SIG-M5 treated with dmso at 0.1 percent for 504 hours (cell line): ENCODE results near the gene ERBB4.

Source experiments
- DNase-seq: peaks from one replicate; lab custom pipeline; 2025; ENCODE audit not compliant: unreplicated experiment; lab: John Stamatoyannopoulos, UW

ERBB4 gene

GRCh38 chr2:212364112-212364985 is 174.3 kb downstream of the ERBB4 start:
- no peak for DNase-seq

- DNase-seq: no peak
Measured at GRCh38 chr2:212361174-212361756, 177.3 kb downstream of the ERBB4 start.

DNA sequence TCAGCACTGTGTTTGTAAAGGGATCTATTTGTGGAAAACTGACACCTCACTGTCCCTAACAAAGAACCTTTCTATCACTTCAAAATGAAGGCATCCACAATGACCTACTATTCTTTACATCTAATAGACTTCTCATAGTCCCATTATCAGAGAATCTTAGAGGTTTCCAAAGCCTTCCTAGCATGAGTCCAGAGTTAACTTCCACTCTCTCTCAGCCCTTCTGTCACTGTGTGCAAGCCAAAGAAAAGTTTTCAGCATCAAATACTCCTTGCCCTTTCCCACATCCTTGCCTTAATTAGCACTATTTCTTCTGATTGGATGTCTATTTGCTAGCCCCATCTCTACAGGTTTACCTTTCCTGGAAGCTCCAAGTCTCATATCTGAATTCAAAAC is 178.5 kb downstream of the ERBB4 start:
- no peak for DNase-seq

DNA sequence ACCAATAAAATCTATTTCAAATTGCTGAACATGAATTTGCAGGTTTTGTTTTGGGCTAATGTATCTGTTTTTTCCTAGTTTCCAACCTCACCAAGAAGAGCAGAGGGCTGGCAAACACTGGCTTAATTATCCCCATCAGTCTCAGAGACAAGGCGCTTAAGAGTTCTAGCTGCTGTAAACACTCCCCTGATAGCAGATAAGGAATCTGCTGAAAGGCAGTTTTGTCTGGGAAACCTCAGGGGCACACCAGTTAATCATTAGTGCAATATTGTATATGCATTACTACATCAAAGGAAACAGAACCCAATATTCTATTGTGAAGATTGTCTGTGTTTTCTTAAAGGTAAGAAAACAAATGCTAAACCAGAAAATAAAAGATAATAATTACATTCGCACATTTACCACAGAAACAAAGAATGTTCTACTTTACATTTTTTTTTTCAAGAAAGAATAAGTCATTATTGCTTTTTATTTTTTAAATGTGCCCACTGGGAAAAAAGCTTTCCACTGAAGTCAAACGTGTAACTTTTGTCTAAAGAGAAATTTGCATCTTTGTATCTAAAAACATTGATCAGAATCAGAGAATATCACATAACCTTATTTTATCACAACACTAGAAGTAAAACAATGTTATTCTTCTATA is 179.1 kb downstream of the ERBB4 start:
- no peak for DNase-seq

DNA sequence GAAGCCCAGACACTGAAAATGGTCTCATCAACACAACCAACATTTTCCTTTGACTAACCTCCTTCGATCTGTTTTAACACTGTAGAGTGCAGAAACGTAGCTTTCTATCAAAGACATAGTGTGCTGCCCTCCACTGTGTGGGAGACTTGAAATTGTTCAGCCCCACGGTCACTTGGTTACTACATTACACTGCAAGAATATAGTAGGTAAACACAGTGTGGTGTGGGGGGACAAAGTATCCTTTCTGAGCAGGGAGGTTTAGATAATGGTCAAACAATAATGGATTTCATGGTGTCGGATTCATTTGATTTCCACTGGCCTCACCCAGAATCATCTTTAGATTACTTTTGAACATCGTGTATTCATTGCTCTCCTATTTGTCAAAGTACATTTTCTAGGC is 181.0 kb downstream of the ERBB4 start:
- DNase-seq: no peak

GRCh38 chr2:212354382-212354781 is 184.2 kb downstream of the ERBB4 start:
- DNase-seq: no peak

DNA sequence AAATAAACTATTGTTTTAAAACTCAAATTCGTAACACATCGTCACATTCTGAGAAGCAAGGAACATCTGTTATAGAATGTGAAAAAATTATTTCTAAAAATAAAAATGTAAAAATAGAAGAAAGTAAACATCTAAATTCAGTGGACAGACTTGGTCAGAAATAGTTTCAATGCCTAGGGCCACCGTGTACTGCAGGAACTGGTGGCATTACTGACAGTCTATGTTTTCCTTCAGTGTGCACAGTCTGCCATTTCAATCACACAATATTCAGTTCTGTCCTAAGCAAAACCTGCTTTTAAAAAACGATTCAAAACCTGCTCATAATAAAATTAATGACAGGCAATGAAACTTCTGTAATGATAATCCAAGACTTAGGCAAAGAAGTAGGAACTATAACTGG is 190.1 kb downstream of the ERBB4 start:
- no peak for DNase-seq

- DNase-seq: no peak
Measured at GRCh38 chr2:212346865-212347264, 191.7 kb downstream of the ERBB4 start.

- no peak for DNase-seq
Measured at GRCh38 chr2:212345966-212346365, 192.6 kb downstream of the ERBB4 start.

- DNase-seq: no peak
Measured at GRCh38 chr2:212344131-212344530, 194.5 kb downstream of the ERBB4 start.

- DNase-seq: no peak
Measured at GRCh38 chr2:212343167-212343566, 195.4 kb downstream of the ERBB4 start.

DNA sequence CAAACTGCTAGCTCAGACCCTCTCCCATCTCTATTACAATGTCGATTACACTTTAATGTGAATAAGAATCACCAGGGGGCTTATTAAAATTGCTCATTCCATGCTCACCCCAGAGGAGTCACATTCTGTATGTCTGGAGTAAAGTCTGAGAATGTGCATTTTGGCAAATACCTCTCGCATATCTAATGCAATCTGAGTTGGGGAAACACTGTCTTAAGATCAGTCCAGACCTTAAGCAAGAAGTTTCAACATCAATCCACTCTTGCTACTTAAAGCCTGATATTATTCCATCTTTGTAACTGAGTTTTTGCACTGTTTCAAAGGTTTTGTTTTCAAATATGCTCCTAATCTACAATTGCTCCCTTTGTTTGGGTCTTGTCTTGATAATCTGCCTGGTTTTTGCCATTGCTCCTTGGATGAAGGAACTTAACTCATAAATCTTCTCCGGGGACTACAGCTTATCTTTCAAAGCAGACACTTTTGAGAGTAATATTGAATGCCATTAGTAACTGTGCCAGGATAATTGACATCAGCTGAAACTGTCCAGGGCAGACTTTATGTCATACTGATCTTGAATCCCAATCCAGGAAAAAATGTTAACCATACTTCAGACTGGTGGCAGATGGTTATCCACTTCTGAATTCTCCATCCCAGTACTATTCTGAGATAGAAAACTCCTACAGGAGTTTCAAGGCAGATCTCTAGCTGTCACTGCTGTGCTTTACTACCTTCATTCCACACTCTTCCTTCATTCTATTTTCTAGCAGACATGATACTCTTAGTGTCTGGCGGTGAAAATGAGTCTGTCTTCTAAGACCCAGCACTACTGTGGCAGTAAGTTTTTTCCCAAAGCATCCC is 200.9 kb downstream of the ERBB4 start:
- DNase-seq: no peak

GRCh38 chr2:212337036-212337435 is 201.6 kb downstream of the ERBB4 start:
- no peak for DNase-seq

GRCh38 chr2:212330263-212330662 is 208.3 kb downstream of the ERBB4 start:
- DNase-seq: no peak

GRCh38 chr2:212328712-212329496 is 209.7 kb downstream of the ERBB4 start:
- DNase-seq: no peak

- no peak for DNase-seq
Measured at GRCh38 chr2:212328136-212328535, 210.5 kb downstream of the ERBB4 start.

- no peak for DNase-seq
Measured at GRCh38 chr2:212327171-212327809, 211.3 kb downstream of the ERBB4 start.

GRCh38 chr2:212318636-212319035 is 220.0 kb downstream of the ERBB4 start:
- DNase-seq: no peak

DNA sequence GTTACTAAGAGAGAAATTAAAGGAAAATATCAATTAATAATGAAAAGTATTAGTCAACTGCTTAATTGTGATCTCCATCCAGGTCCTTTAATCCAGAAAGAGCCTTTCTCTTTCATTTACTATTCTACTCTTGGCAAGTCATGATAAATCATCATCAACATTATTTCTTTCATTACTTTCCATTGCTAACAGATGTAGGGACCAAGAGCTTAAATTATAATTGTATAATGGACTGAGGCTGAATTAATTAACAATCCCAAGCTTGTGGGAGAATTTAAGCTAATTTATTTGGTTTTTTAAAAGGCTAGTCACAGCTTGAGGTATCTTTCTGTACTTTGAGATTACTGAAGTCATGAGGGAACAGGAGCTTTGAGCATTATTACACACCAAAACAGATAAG is 223.9 kb downstream of the ERBB4 start:
- no peak for DNase-seq

- no peak for DNase-seq
Measured at GRCh38 chr2:212311807-212312404, 226.7 kb downstream of the ERBB4 start.
